DMS79 (cell line): ENCODE results near the gene PRKAR1B.
"Not testable (repeated sequence)": the region's sequence is repeated elsewhere in the genome, so short reads cannot be mapped to it uniquely, and the experiment has no call there.

ENCODE experiments used
- DNase-seq: peaks from one replicate; lab custom pipeline; 2025; lab: John Stamatoyannopoulos, UW

PRKAR1B gene

DNA sequence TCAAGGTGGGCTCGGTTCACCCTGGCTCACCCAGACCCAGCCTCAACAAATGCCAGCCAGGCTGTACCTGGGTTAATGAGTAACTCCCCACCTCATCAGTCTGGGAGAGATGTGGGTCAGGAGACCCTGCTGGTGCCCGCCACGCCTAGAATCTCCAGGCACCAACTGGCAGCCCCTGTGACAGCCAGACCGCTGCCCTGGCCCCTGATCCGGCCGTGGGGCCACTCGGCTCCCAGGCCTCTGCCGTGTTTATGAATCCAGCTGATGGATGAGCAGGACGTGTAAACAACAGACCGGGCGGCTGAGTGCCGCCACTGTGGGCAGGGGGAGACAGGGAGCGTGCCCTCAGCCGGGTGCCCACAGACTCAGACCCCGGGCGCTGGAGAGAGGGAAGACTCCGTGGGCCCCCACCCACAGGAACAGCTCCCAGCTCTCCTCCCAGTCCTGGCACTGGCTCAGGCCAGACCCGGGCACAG lies 173.4 kb downstream of the PRKAR1B start:
- DNase-seq = no peak

DNA sequence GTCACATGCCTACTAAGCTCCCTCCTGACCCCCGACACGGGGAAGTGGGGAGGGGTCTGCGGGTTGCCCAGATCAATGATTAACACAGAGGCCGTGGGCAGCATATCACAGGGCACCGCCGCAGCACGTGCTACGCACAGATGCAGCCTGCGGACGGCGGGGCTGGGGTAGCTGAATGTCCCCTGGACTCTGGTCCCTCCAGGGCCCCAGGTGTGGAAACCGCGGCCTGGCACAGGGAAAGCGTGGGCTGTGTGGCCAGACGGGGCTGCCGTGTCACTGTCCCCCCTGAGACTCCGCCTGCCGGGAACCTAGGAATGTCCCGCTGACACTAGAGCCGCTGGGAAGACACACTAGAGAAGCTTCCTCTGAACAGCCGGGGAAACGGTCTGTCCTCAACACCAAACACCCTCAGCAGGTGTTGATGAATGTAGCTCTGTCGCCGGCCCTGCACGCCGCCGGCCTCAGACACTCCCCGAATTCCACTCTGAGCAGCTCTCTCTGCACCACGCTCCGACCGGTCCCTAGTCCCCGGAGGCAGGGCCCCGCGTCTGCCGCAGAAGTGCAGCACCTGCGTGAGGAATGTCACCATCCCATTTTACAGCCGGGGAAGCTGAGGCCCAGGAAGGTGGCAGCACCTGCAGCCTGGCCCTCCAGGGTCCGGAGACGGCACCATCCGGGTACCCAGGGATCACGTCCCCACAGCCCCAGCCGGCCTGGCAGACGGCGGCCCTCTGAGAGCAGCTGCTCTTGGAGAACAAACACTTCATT lies 174.0 kb downstream of the PRKAR1B start:
- DNase-seq = no peak

DNA sequence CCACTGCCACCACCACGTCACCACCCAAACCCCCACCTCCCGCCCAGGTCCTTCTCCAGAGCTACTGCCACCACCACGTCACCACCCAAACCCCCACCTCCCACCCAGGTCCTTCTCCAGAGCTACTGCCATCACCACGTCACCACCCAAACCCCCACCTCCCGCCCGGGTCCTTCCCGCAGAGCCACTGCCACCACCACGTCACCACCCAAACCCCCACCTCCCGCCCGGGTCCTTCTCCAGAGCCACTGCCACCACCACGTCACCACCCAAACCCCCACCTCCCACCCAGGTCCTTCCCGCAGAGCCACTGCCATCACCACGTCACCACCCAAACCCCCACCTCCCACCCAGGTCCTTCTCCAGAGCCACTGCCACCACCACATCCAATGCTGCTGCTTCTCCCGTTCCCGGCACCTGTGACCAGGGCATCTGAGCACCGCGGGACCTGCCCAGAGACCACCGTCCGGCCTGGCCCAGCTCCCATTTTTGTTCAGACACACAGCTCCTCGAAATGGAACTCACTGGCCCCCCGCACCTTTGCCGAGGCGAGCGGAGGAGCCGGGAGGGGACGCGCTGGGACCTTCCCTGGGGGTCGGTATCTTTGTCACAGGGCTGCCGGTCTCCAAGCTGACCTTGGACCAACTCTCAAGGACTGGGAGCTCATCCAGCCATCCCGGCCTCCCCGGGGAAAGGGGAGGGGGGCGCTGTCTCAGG lies 174.8 kb downstream of the PRKAR1B start:
- not testable (repeated sequence) for DNase-seq

DNA sequence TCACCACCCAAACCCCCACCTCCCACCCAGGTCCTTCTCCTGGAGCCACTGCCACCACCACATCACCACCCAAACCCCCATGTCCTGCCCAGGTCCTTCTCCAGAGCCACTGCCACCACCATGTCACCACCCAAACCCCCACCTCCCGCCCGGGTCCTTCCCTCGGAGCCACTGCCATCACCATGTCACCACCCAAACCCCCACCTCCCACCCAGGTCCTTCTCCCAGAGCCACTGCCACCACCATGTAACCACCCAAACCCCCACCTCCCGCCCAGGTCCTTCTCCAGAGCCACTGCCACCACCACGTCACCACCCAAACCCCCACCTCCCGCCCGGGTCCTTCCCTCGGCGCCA lies 175.5 kb downstream of the PRKAR1B start:
- not testable (repeated sequence) for DNase-seq

DNA sequence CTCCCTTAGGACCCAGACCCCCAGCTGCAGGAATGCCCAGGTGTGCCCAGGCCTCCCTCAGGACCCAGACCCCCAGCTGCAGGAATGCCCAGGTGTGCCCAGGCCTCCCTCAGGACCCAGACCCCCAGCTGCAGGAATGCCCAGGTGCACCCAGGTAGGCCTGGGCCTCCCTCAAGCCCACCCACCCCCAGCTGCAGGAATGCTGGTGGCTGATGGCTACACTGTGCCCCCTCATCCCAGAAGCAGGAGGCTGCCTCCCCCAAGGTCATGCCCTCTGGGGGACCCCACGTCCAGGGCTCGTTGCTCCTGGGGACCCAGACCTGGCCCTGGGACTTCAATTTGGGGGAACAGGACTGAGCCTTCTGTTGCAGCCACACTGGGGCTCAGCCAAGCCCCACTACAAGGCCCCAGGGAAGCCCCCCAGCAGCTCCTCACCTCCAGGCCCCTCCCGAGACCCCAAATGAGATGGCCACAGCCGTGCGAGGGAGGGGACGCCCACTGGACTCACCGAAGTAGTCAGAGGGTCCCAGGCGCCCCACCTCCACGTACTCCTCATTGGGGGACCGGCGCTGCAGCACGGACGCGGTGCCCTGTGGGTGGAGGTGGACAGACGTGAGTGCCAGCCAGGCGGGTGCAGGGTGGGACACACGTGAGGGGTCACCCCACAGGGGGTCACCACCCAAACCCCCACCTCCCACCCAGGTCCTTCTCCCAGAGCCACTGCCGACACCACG lies 176.0 kb downstream of the PRKAR1B start:
- DNase-seq = no peak

DNA sequence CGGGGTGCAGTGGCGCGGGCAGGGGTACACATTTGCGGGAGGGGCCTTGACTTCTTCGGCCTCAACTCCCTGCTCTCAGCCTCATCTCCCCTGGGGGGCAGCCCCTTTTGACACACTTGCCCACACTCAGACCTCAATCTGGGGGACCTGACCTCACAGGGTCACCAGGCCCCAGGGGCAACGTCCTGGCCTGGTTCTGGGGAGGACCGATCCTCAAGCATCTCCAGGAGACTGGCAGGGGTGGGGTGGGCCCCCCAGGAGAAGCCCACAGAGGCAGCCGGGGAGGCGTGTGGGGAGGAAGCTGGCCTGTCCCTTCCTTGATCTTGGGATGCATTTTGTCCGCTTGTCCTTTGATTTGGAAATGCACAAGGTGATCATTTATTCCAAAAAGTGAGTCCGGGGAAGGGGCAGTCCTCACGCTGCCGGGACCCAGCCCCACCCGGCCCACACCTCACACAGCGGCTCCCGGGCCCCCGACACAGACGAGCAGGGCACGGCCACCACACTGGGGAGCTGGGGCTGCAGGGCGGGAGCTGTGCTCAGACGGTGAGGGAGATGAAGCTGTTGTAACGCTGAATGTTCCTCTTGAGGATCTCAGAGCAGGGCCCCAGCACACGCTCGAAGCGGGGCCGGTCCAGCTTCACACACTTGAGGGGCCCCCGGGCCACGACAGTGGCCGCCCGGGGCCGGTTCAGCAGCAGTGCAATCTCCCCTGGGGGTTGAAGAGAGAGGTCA lies 177.0 kb downstream of the PRKAR1B start:
- no peak for DNase-seq

DNA sequence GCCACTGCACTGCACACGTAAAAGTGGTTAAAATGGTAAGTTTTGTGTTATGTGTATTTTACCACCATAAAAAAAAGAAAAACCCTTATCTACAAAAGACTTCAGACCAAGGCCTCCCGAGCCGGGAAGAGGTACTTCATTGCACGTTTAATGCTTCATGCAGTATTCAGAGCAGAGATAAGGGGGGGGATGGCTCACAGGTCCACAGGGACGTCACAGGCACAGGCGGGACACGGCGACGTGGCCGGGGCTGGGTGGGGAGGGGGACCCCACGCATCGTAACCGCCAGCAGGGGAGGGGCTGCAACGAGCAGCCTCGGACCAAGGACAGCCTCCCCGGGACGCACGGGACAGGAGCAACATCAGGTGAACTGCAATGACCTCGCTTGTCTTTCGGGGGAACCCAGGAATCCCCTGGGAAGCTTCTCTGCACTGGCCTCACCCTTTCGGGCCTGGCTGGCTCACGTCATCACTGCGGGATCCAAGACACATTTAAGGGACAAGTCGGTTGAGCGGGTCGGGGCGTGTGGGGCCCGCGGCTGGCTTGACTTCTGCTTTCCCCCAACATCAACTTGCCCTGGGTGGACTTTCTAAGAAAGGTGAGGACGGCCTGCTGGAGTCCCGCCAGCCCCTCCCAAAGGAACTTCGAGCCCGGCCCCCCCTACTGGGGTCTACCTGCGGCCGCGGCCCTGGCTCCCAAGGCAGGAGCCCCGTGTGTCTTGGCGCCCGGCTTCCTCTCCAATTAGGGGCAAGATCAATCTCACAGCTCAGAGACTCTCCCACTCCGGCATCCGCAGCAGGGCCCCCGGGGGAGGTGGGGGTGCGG lies 177.8 kb downstream of the PRKAR1B start:
- DNase-seq = no peak

DNA sequence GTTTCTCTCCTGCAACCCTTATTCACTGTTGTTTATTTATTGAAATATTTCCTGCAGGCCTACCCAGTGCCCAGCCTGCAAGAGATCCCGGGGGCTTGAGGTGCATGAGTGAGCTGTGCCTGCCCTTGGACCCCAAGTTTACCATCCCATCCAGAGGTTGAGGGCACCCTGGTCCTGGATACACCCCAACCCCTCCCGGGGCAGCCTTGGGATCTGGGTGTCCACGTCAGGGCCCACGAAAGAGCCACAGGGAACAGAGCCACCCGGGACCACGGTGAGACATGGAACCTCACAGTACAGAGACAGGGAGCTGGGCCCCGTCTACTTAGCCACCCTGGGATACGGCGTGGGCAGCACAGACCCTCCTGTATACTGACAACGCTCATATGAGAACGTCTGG lies 178.7 kb downstream of the PRKAR1B start:
- DNase-seq = no peak

DNA sequence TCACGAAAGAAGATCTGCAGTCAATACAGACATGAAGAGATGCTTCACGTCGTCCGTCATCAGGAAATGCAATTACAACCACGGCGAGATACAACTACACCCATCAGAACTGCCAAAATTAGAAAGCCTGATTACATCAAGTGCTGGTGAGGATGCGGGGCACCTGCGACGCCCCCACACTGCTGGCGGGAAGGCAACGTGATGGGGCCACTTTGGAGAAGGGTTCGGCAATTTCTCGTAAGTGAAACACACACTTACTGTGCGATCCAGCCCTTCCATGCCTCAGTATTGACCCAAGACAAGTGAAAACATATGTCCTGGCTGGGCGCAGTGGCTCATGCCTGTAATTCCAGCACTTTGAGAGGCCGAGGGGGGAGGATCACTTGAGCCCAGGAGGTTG lies 181.6 kb downstream of the PRKAR1B start:
- no peak for DNase-seq

DNA sequence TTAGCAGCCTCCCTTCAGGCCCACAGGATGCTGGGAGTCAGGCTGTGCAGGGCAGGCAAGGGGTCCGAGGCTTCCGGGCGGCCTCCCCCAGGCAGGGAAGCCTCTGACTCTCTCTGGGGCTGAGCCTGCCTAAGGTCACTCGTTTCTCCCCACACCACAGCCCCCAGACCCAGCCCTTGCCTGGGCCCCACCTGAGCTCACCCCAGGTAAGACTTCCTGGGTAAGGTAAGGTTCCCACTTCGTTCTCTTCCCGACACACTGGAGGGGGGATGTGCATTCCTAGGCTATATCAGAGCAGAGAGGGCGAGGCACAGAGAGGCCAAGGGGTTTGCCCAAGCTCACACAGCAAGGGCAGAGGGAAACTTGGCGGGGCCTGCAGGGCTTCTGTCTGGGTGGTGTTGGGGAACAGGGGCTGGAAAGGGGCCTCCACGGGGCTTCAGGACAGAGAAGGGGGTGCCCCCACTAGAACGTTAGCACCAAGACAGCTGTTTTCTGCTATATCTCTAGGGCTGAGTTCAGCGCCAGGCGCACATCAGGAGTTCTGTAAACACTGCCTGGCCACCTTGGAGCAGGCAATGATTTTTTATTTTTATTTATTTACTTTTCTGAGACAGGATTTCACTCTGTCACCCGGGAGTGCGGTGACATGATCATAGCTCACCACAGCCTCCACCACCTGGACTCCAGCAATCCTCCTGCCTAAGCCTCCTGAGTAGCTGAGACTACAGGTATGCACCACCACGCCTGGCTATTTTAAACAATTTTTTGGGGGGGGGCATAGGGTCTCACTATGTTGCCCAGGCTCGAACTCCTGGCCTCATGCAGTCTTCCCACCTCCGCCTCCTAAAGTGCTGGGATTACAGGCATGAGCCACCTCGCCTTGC lies 182.5 kb downstream of the PRKAR1B start:
- DNase-seq = no peak

DNA sequence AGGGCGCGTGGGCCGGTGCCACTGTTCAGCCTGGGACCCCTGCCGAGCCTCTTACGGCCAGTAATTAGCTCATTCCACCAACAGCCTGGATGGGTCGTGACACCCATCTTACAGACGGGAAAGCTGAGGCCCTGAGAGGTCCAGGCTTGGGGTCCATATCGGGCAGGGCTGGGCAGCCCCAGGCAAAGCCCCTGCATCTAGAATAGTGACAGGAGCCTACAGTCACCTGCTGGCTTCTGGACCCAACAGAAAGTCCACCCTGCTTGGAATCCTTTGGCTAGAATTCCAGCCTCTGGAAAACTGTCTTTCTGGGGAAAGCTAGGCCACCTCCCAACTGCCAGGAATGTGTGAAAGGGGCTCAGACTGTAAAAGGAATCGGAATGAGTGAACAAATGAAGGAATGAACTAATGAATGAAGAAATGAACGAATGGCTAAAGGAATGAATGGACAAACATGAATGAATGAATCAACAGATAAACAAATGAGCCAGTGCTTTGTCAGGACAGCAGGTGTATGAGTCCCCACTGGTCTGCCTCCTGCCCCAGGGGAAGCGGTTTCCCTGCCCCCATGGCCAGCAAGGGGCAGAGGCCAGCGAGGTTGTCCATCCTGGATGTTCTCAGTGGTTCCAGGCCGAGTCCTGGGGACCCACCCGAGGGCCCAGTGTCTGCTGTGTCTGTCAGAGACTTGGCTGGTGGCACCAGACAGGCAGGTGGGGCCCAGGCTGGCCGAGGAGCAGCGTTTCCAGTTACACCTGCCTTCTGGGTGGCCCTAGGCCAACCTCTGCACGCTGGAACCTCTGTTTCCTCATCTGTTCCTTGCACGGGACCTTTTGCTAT lies 183.4 kb downstream of the PRKAR1B start:
- no peak for DNase-seq

DNA sequence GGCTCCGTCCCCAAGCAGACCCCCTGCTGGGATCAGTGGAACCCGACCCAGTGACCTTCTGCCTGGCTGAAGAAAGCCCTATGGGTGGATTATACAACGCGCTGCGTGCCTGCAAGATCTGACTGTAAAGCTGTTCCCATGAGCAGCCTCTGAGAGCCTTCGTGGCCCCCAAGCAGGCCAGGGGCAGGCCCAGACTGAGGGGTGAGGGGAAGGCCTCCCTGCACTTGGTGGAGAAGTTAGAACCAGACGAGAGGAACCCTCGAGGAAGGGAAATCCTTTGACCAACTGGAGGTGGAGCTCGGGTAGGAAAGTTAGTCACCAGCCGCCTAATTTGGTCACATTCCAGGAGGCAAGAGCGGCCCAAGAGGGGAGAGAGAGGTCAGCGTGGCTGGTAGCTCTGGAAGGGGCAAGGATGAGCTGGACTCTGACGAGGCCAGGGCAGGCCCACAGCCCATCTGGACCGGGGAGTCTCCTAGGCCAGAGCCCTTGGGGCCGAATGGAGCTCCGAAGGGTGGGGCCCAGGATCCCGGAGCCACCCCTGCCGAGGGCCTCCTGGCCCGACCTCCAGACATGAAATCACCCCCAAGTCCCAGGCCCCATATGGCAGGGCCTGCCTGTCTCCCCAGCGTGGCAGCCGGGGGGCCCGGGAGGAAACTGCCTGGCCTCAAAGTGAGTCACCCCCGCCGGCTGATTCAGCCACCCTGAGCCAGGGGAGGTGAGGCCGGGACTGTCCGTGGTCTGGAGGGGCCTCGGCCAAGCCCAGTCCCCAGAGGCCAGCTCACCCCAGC lies 184.2 kb downstream of the PRKAR1B start:
- no peak for DNase-seq

DNA sequence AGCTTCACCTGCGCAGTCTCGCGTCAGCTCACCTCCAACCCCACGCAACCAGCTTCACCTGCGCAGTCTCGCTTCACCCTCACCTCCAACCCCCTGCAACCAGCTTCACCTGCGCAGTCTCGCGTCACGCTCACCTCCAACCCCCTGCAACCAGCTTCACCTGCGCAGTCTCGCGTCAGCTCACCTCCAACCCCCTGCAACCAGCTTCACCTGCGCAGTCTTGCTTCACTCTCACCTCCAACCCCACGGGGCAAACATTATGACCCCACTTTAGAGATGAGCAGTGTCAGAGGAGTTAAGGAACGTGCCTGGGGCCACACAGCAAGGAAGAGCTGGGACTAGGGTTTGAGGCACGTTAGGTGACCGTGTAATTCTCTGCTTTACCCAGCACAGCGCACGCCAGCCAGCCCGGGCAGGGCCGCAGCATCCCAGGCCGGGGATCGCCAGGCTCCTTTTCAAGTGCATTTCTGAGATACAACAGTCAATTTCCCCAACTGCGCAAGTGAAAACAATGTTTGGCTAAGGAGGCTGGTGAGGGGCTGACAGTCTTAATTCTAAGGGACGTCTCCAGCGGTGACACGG lies 184.9 kb downstream of the PRKAR1B start:
- no peak for DNase-seq

DNA sequence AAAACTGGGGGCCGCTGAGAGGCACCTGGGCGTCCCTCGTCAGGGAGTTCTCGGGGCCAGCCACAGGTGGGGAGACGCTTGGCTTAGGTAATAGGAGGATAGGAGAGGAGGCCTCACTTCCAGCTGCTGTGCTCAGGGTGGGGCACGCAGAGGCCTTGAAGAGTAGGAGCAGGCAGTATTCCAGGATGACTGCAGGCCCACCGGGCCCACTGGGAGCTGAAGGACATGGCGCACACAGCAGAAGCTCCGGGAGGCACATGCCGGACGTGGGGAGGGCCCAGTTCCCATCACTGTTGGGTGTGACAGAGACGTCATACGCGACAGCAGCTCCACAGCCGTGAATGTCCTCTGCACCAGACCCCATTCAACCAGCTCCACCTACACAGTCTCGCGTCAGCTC lies 185.4 kb downstream of the PRKAR1B start:
- no peak for DNase-seq

DNA sequence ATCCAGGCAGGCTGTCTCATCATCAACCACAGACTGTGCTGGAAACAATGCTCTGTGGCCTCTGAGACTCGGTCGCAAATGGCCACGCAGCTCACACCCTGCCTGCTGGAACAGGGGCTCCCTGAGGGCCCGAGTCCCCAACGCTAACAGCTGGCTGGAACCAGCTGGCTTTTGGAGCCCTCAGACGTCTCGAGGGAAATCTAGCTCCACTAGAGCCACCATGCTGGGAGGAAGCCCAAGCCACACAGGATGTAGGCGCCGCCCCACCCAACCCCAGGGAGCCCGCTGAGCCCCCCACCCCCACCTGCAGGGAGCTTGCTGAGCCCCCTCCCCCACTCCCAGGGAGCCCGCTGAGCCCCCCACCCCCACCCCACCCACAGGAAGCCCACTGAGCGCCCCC lies 186.1 kb downstream of the PRKAR1B start:
- no peak for DNase-seq

DNA sequence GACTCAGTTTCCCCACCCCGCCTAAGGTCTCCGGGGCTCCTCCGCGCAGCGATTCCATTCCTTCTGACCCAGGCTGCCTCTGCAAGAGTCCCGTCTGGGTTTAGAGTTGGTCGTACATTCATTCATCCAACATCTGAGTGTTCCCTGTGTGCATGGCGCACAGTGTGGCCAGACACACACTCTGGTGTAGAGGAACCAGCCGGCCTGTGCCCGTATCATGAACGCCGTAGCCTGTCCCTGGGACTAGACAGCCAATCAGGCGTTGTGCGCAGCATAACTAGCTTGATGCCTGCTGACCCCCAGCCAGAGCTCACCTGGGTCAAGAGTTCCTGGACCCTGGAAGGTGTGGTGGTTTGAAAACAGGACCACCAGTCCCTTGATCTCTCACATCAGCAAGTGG lies 186.5 kb downstream of the PRKAR1B start:
- no peak for DNase-seq

DNA sequence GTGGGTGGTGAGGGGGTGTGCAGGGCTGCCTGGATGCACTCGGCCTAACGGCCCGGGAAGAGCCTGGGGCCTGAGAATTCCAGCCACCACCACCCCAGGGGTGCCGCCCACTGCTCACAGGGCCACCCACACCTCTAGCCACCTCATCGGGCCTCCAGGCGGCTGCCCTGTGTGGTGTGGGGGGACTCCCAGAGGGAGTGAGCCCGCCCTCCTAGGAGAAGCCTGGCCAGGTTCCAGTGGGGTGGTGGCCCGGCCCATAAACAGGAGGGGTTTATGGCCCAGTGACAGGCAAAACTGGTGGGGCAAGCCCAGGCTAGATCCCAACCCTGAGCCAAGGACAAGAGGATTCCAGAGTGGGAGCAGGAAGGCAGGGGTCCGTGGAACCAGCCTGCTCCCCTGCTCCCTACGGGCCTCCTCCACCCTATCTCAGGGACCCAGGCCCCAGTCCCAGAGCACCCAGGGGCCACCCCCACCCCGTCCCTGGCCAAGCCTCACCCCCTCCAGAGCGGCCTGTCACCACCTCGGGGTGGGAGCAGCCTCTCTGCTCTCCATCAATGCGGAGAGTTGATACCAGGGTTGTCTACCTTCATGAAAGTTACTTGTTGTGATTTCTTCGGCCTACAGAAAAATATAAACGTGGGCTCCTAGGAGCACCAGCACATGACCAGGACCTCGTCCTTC lies 187.2 kb downstream of the PRKAR1B start:
- DNase-seq = peak; percentile 53
